H1 (cell line): ENCODE data around the gene IL13RA1. TPM values are rescaled to one million over a fixed set of nuclear protein-coding genes. Genes with fewer than 3 reads are reported as not detected.

Experiments used
- CTCF ChIA-PET: fragments of 300-600 bp; sonication (Branson Sonifier 250); formaldehyde crosslinking; loops from one replicate; lab custom pipeline; 2021; ENCODE audit not compliant: partially characterized antibody; lab: Charles Lee
- POLR2A ChIA-PET: fragments of 300-600 bp; sonication (Branson Sonifier 250); formaldehyde crosslinking; loops from one replicate; lab custom pipeline; 2021; ENCODE audit warnings: inconsistent platforms; ENCODE audit not compliant: partially characterized antibody; lab: Charles Lee
- DNase-seq, 2 experiments: peaks; one replicate each; pipeline versions ENCODE4 v3.0.0 to v3.0.0-alpha.2; 2010 to 2022; ENCODE audit warnings: low spot score in 2 of 2, low read depth in 1 of 2, mixed read lengths in 1 of 2
- FAIRE-seq: peaks from 2 replicates; lab custom pipeline; 2011; peaks lifted over from hg19 to GRCh38; lab: Jason Lieb, UNC
- H2AFZ ChIP-seq: 2 replicates; pipeline ENCODE4 v1.8.1; 2012; ENCODE audit warnings: low read length, inconsistent platforms
- H2AK5ac ChIP-seq: 2 replicates; pipeline ENCODE4 v1.6.1; 2013; ENCODE audit warnings: low read depth, low read length
- H2BK120ac ChIP-seq: replicated peaks from 2 replicates; pipeline ENCODE3; 2013; ENCODE audit warnings: low read depth, low read length, inconsistent platforms
- H2BK12ac ChIP-seq: 2 replicates; pipeline ENCODE4 v1.6.1; 2013; ENCODE audit warnings: low read depth, low read length
- H2BK15ac ChIP-seq: 2 replicates; pipeline ENCODE4 v1.6.1; 2013; ENCODE audit warnings: low read length
- H2BK20ac ChIP-seq: 2 replicates; pipeline ENCODE4 v1.6.1; 2013; ENCODE audit warnings: low read length
- H2BK5ac ChIP-seq: 2 replicates; pipeline ENCODE4 v1.6.1; 2013; ENCODE audit warnings: low read depth, low read length
- H3K14ac ChIP-seq: 2 replicates; pipeline ENCODE4 v1.6.1; 2013; ENCODE audit warnings: inconsistent platforms; ENCODE audit not compliant: insufficient read length
- H3K18ac ChIP-seq: 2 replicates; pipeline ENCODE4 v1.6.1; 2013; ENCODE audit warnings: low read length; ENCODE audit errors: extremely low read depth
- H3K23ac ChIP-seq: 2 replicates; pipeline ENCODE4 v1.6.1; 2013; ENCODE audit warnings: inconsistent platforms; ENCODE audit not compliant: insufficient read length
- H3K23me2 ChIP-seq: 2 replicates; pipeline ENCODE4 v1.6.1; 2013; ENCODE audit warnings: low read depth, low read length
- H3K27ac ChIP-seq: 2 replicates; pipeline ENCODE4 v1.6.1; 2011; ENCODE audit warnings: low read depth, low read length, inconsistent platforms
- H3K27me3 ChIP-seq, 4 experiments: replicated peaks in 1 of 4; 1 replicate in 1 of 4; 2 replicates in 3 of 4; pipeline versions ENCODE4 v1.6.1 to v1.8.1; 2011 to 2013; ENCODE audit warnings: low read length in 3 of 4, mild to moderate bottlenecking in 3 of 4, inconsistent platforms in 2 of 4, mixed read lengths in 2 of 4, moderate library complexity in 1 of 4; ENCODE audit not compliant: control insufficient read depth in 3 of 4, insufficient read depth in 3 of 4; ENCODE audit errors: extremely low read depth in 1 of 4
- H3K36me3 ChIP-seq, 4 experiments: 2 replicates each; pipeline versions ENCODE4 v1.6.1 to v1.8.1; 2011 to 2013; ENCODE audit warnings: mild to moderate bottlenecking in 4 of 4, low read length in 3 of 4, moderate library complexity in 2 of 4, control low read depth in 1 of 4, inconsistent platforms in 1 of 4; ENCODE audit not compliant: insufficient read depth in 4 of 4, control insufficient read depth in 2 of 4
- H3K4ac ChIP-seq: replicated peaks from 2 replicates; pipeline ENCODE3; 2013; ENCODE audit warnings: low read length, low read depth, mixed read lengths, inconsistent platforms; ENCODE audit not compliant: insufficient read length
- H3K4me1 ChIP-seq, 4 experiments: replicated peaks in 1 of 4; 1 replicate in 1 of 4; 2 replicates in 3 of 4; pipeline versions ENCODE4 v1.6.1 to v1.8.1; 2011 to 2013; ENCODE audit warnings: low read length in 3 of 4, inconsistent platforms in 2 of 4, mixed read lengths in 1 of 4; ENCODE audit not compliant: insufficient read depth in 4 of 4, control insufficient read depth in 3 of 4
- H3K4me2 ChIP-seq, 2 experiments: 2 replicates each; pipeline versions ENCODE4 v1.6.1 to v1.8.1; 2011 to 2013; ENCODE audit warnings: low read depth in 2 of 2, low read length in 2 of 2, control low read depth in 1 of 2, inconsistent platforms in 1 of 2, mild to moderate bottlenecking in 1 of 2; ENCODE audit not compliant: insufficient read depth in 1 of 2
- H3K4me3 ChIP-seq, 4 experiments: fragments of 200-600, 300-600 bp in 1 of 4; sonication (generic), shearing (Covaris generic), sonication (Bioruptor Twin) in 1 of 4; 2 replicates each; pipeline versions ENCODE4 v1.5.1 to v1.8.1; 2011 to 2016; ENCODE audit warnings: low read length in 4 of 4, low read depth in 3 of 4, control low read depth in 2 of 4, inconsistent platforms in 2 of 4, mild to moderate bottlenecking in 2 of 4, mixed read lengths in 1 of 4, moderate library complexity in 1 of 4; ENCODE audit not compliant: insufficient read depth in 2 of 4; ENCODE audit errors: extremely low read depth in 1 of 4
- H3K56ac ChIP-seq: replicated peaks from 2 replicates; pipeline ENCODE3; 2013; ENCODE audit warnings: low read depth, mild to moderate bottlenecking, mixed read lengths, low read length, inconsistent platforms; ENCODE audit not compliant: insufficient read length
- H3K79me1 ChIP-seq: 2 replicates; pipeline ENCODE4 v1.6.1; 2013; ENCODE audit warnings: low read depth, low read length, control low read depth
- H3K79me2 ChIP-seq, 2 experiments: 2 replicates each; pipeline versions ENCODE4 v1.6.1 to v1.8.1; 2012 to 2013; ENCODE audit warnings: low read length in 2 of 2, mild to moderate bottlenecking in 2 of 2, inconsistent platforms in 1 of 2; ENCODE audit not compliant: insufficient read depth in 2 of 2, control insufficient read depth in 1 of 2
- H3K9ac ChIP-seq, 4 experiments: replicated peaks in 1 of 4; 1 replicate in 1 of 4; 2 replicates in 3 of 4; pipeline versions ENCODE4 v1.6.1 to v1.8.1; 2011 to 2013; ENCODE audit warnings: low read depth in 3 of 4, low read length in 3 of 4, control low read depth in 2 of 4, mild to moderate bottlenecking in 2 of 4, moderate library complexity in 2 of 4, inconsistent platforms in 1 of 4; ENCODE audit errors: extremely low read depth in 1 of 4
- H3K9me3 ChIP-seq, 2 experiments: 2 replicates each; pipeline versions ENCODE4 v1.6.1 to v1.8.1; 2012 to 2013; ENCODE audit warnings: mild to moderate bottlenecking in 2 of 2, moderate library complexity in 2 of 2, control low read depth in 1 of 2, inconsistent platforms in 1 of 2, low read depth in 1 of 2, low read length in 1 of 2, mixed read lengths in 1 of 2; ENCODE audit not compliant: insufficient read depth in 2 of 2
- H4K20me1 ChIP-seq, 2 experiments: replicated peaks in 1 of 2; 2 replicates each; pipeline versions ENCODE3 to v1.8.1; 2011 to 2013; ENCODE audit warnings: inconsistent platforms in 2 of 2, low read length in 2 of 2, mild to moderate bottlenecking in 1 of 2; ENCODE audit not compliant: insufficient read depth in 2 of 2, control insufficient read depth in 1 of 2
- H4K5ac ChIP-seq: 2 replicates; pipeline ENCODE4 v1.6.1; 2013; ENCODE audit warnings: low read length, low read depth, mixed read lengths, inconsistent platforms; ENCODE audit not compliant: insufficient read length
- H4K8ac ChIP-seq: 2 replicates; pipeline ENCODE4 v1.8.0; 2013; ENCODE audit warnings: mild to moderate bottlenecking, moderate library complexity, low read length, inconsistent platforms; ENCODE audit not compliant: insufficient read depth; ENCODE audit errors: extremely low read depth
- H4K91ac ChIP-seq: replicated peaks from 2 replicates; pipeline ENCODE3; 2013; ENCODE audit warnings: low read length, mixed read lengths, inconsistent platforms; ENCODE audit not compliant: insufficient read length
- JUN ChIP-seq: IDR thresholded peaks from 2 replicates; pipeline ENCODE4 v1.6.1; 2011; ENCODE audit warnings: low read depth, mild to moderate bottlenecking, improper control_type of control experiment, low read length
- WGBS, 2 experiments: shearing (Covaris generic) in 1 of 2; methylation state at CpG; one replicate each; pipeline versions ENCODE4 v1.1.6 to v1.1.7; 2013 to 2015; ENCODE audit warnings: low lambda C conversion rate in 2 of 2, mixed read lengths in 2 of 2, inconsistent platforms in 1 of 2, low coverage in 1 of 2, missing lambda C conversion rate in 1 of 2; ENCODE audit not compliant: insufficient replicate concordance in 2 of 2, insufficient coverage in 1 of 2, insufficient read length in 1 of 2; ENCODE audit errors: extremely low coverage in 1 of 2, missing lambda C conversion rate in 1 of 2; 5-methylcytosine and 5-hydroxymethylcytosine counted together
- polyA plus RNA-seq, 7 experiments: library from polyadenylated mRNA; depleted of rRNA in 3 of 7; stranded (reverse) in 5 of 7; unstranded in 2 of 7; fragments of >200 nt in 5 of 7; fragments of 200-250 nt in 2 of 7; gene quantifications; 1 replicate in 5 of 7; 2 replicates in 1 of 7; 4 replicates in 1 of 7; pipeline versions ENCODE4 v1.2.1 to v1.2.3, GENCODE V29; 2011 to 2013; ENCODE audit warnings: missing spikeins in 2 of 7, mixed read lengths in 2 of 7
- total RNA-seq: library from RNA; stranded (reverse); fragmentation: NEBNext Ultra II Directional; extraction: Animal tissue kit (Norgen Biotek cat#: 25700); gene quantifications from 2 replicates; pipeline ENCODE4 v1.2.1, GENCODE V29; 2021

The IL13RA1 gene
- total and polyA plus RNA-seq, 2 of the 8 experiments (the other 6 are each of a cell fraction or from before 2014, with no cell fraction given), result 3.3 to 9.4 TPM

GRCh38 chrX:118724365-118724764, 3.0 kb upstream of the IL13RA1 start:
- no peak overlapping the region for H2BK12ac ChIP-seq

More at GRCh38 chrX:118724365-118724764, 3.0 kb upstream of the IL13RA1 start:
- no peaks in the 10 kb centered on the region for H3K79me2 ChIP-seq
- H3K56ac ChIP-seq, result no peak overlapping the region
- ChIA-PET POLR2A (no interaction called here), CTCF (no interaction called here)
- H2BK120ac ChIP-seq, result no peak overlapping the region
- no peak overlapping the region for H2AK5ac ChIP-seq
- no peaks in the 10 kb centered on the region for H3K36me3 ChIP-seq
- DNase-seq, result no peak
- H3K27me3 ChIP-seq, result peaks cover 0 to 16% (median 8%) of the 10 kb centered on the region in 4 experiments; a peak in 5 of 7 replicates
- 91% methylated on average over 5 of the region's 5 CpGs; no CpG with 5 or more reads in 1 of the 2 experiments for WGBS, 2 experiments
- no peak overlapping the region for H3K27ac ChIP-seq
- H2AFZ ChIP-seq, result no peak overlapping the region
- no peaks in the 10 kb centered on the region for H4K20me1 ChIP-seq
- H4K91ac ChIP-seq, result no peak overlapping the region
- peaks cover 0 to 5% (median 3%) of the 10 kb centered on the region in 4 experiments; a peak in 3 of 7 replicates for H3K4me1 ChIP-seq
- no peak overlapping the region for H3K14ac ChIP-seq
- no peaks in the 10 kb centered on the region for H3K79me1 ChIP-seq
- no peak overlapping the region for H2BK15ac ChIP-seq
- peaks cover 4% of the 10 kb centered on the region; the same call in 1 of the 2 replicates for H3K23me2 ChIP-seq
- no peak for TF ChIP-seq JUN
- no peaks in the 10 kb centered on the region for H3K9me3 ChIP-seq
- no peak overlapping the region for H4K5ac ChIP-seq
- no peak for FAIRE-seq
- H3K18ac ChIP-seq, result no peak overlapping the region
- no peak overlapping the region for H3K9ac ChIP-seq
- no peak overlapping the region for H3K23ac ChIP-seq
- no peak overlapping the region for H2BK5ac ChIP-seq
- no peak overlapping the region for H3K4me2 ChIP-seq
- H2BK20ac ChIP-seq, result no peak overlapping the region
- H3K4me3 ChIP-seq, result no peak overlapping the region
- no peak overlapping the region for H4K8ac ChIP-seq
- no peak overlapping the region for H3K4ac ChIP-seq
